Panc1 (cell line): ENCODE results near the gene APOC3. TPM values are rescaled to one million over a fixed set of nuclear protein-coding genes. Genes with fewer than 3 reads are reported as not detected.
"Not testable (repeated sequence)": the region's sequence is repeated elsewhere in the genome, so short reads cannot be mapped to it uniquely, and the experiment has no call there.

Source experiments
- ATAC-seq: fragments of 200-7000 bp; cut with Tn5 transposase; 2 replicates; pipeline ENCODE4 v1.9.1; 2020; ENCODE audit warnings: mild to moderate bottlenecking, moderate library complexity
- BruUV-seq: library from RNA; stranded (reverse); fragments of 400-500 nt; replicated peaks from 2 replicates; lab custom pipeline; 2021; lab: Mats Ljungman, UMichigan
- CTCF ChIA-PET: fragments of 300-600 bp; sonication (Branson Sonifier 250); formaldehyde crosslinking; loops from one replicate; lab custom pipeline; 2022; ENCODE audit warnings: antibody characterized with exemption; lab: Charles Lee
- POLR2A ChIA-PET: fragments of 300-600 bp; sonication (Branson Sonifier 250); formaldehyde crosslinking; loops from one replicate; lab custom pipeline; 2022; ENCODE audit warnings: antibody characterized with exemption; lab: Charles Lee
- DNase-seq: peaks from one replicate; pipeline ENCODE4 v3.0.0-alpha.2; 2010; ENCODE audit warnings: low read depth, low spot score
- H3K27ac ChIP-seq: 2 replicates; pipeline ENCODE4 v1.5.1; 2011; ENCODE audit warnings: mild to moderate bottlenecking, low read length, inconsistent platforms
- H3K27me3 ChIP-seq: fragments of 200-500 bp; sonication (Bioruptor generic); 2 replicates; pipeline ENCODE4 v1.6.0; 2014; ENCODE audit warnings: low read length, inconsistent platforms; ENCODE audit not compliant: control insufficient read depth, insufficient read depth
- H3K36me3 ChIP-seq: fragments of 200-500 bp; sonication (Bioruptor generic); 2 replicates; pipeline ENCODE4 v1.5.1; 2014; ENCODE audit warnings: inconsistent platforms, mild to moderate bottlenecking, low read length, moderate library complexity; ENCODE audit not compliant: control insufficient read depth, insufficient read depth
- H3K4me1 ChIP-seq: 2 replicates; pipeline ENCODE4 v1.5.1; 2011; ENCODE audit warnings: inconsistent platforms, mild to moderate bottlenecking, low read length, moderate library complexity; ENCODE audit not compliant: control insufficient read depth, insufficient read depth
- H3K4me3 ChIP-seq, 2 experiments: 2 replicates each; pipeline ENCODE4 v1.5.1; 2011 to 2012; ENCODE audit warnings: low read depth in 2 of 2, low read length in 2 of 2, mild to moderate bottlenecking in 2 of 2, inconsistent platforms in 1 of 2, moderate library complexity in 1 of 2
- H3K9me3 ChIP-seq: fragments of 200-500 bp; sonication (Bioruptor generic); 2 replicates; pipeline ENCODE4 v1.5.1; 2014; ENCODE audit warnings: low read depth, mild to moderate bottlenecking, inconsistent platforms, low read length, moderate library complexity; ENCODE audit not compliant: control insufficient read depth, insufficient read depth
- CTCF ChIP-seq: fragments of 450-650 bp; IDR thresholded peaks from 2 replicates; pipeline ENCODE4 v1.5.1; 2017; ENCODE audit warnings: mild to moderate bottlenecking
- POLR2AphosphoS5 ChIP-seq: IDR thresholded peaks from 2 replicates; pipeline ENCODE4 v1.6.1; 2012; ENCODE audit warnings: mild to moderate bottlenecking, low read depth, low read length, moderate library complexity
- REST ChIP-seq, 2 experiments: IDR thresholded peaks; 2 replicates each; pipeline ENCODE4 v1.6.1; 2011 to 2012; ENCODE audit warnings: low read depth in 2 of 2, control low read depth in 1 of 2, low read length in 1 of 2, mild to moderate bottlenecking in 1 of 2, moderate library complexity in 1 of 2; ENCODE audit not compliant: insufficient read depth in 1 of 2
- SIN3A ChIP-seq: IDR thresholded peaks from 2 replicates; pipeline ENCODE4 v1.6.1; 2012; ENCODE audit warnings: low read depth, mild to moderate bottlenecking, low read length, moderate library complexity, borderline replicate concordance; ENCODE audit not compliant: insufficient read depth
- in situ Hi-C: cut with HindIII; loops from 2 replicates; pipeline ENCODE4 v1.10.0; 2016; ENCODE audit warnings: low sequenced_read_pairs, low pct_unique_long_range_greater_than_20kb
- intact Hi-C: fragments of 100-400 bp; cut with micrococcal nuclease; formaldehyde crosslinking; loops from one replicate; pipeline ENCODE4 v1.10.0; 2022; ENCODE audit not compliant: unreplicated experiment
- total RNA-seq: library from RNA; stranded (reverse); gene quantifications from one replicate; pipeline ENCODE4 v1.2.1, GENCODE V29; 2021; ENCODE audit not compliant: unreplicated experiment

APOC3 gene
- total RNA-seq, 1 experiment from 2014 or later, result 1.2 TPM

- no peaks in the 10 kb centered on the region; the same call in 1 of the 2 replicates for H3K27me3 ChIP-seq
- no peak overlapping the region for H3K4me3 ChIP-seq
- no peak overlapping the region for H3K27ac ChIP-seq
- no peaks in the 10 kb centered on the region for H3K36me3 ChIP-seq
- BruUV-seq, result no TSS peak
- ATAC-seq (no peak), DNase-seq (no peak)
- ChIA-PET CTCF (no interaction called here), POLR2A (no interaction called here)
- intact Hi-C loops (no loop called here), in situ Hi-C loops (no loop called here)
- H3K4me1 ChIP-seq, result no peaks in the 10 kb centered on the region
- no peaks in the 10 kb centered on the region for H3K9me3 ChIP-seq
- TF ChIP-seq POLR2AphosphoS5, result no peak
- TF ChIP-seq REST (IDR thresholded peaks at IDR 0.05; ENCODE audit: insufficient read depth in 1 of 2, low read depth in 2 of 2, low read length in 1 of 2), result no peak
- no peak for TF ChIP-seq CTCF
- no peak for TF ChIP-seq SIN3A
Observed at GRCh38 chr11:116798368-116798767, 31.3 kb upstream of the APOC3 start.

- H3K36me3 ChIP-seq, result no peaks in the 10 kb centered on the region
- H3K4me3 ChIP-seq, result no peak overlapping the region
- H3K27ac ChIP-seq, result no peak overlapping the region
- in situ Hi-C loops, result no loop called here
- BruUV-seq, result no TSS peak
- H3K27me3 ChIP-seq, result no peaks in the 10 kb centered on the region; the same call in 1 of the 2 replicates
- no peaks in the 10 kb centered on the region for H3K4me1 ChIP-seq
- ChIA-PET CTCF (no interaction called here), POLR2A (no interaction called here)
- ATAC-seq (no peak), DNase-seq (no peak)
- no peak for TF ChIP-seq POLR2AphosphoS5
- H3K9me3 ChIP-seq, result no peaks in the 10 kb centered on the region
- intact Hi-C loops, result no loop called here
Observed at GRCh38 chr11:116800610-116801009, 29.1 kb upstream of the APOC3 start.

GRCh38 chr11:116801662-116802061 is 28.0 kb upstream of the APOC3 start:
- H3K27ac ChIP-seq, BruUV-seq, in situ Hi-C loops, H3K27me3 ChIP-seq, DNase-seq, intact Hi-C loops, POLR2A ChIA-PET, CTCF ChIA-PET, H3K9me3 ChIP-seq, ATAC-seq, H3K4me1 ChIP-seq, H3K36me3 ChIP-seq, H3K4me3 ChIP-seq: not testable (repeated sequence)
